ENCODE results near the gene STIL.

- TF ChIP-seq CTCF (IDR thresholded peaks at IDR 0.05; ENCODE audit: poor library complexity) (no peak), EZH2 (IDR thresholded peaks at IDR 0.05; ENCODE audit: borderline replicate concordance) (no peak)
Measured at GRCh38 chr1:47252369-47252768, 61.6 kb downstream of the STIL start.

All from hepatocyte (in vitro differentiated cells).